Tibial nerve (tissue), 4 donors: ENCODE results near the gene GPX2. TPM values are rescaled to one million over a fixed set of nuclear protein-coding genes. Genes with fewer than 3 reads are reported as not detected.

Source experiments
- DNase-seq, 2 donors: peaks; one replicate each; pipeline ENCODE4 v3.0.0-alpha.2; 2019; ENCODE audit warnings: low spot score in 2 of 2
- H3K27ac ChIP-seq, 4 donors: fragments of 200-600 bp; sonication (generic) in 3 of 4; one replicate each; pipeline ENCODE4 v1.5.1; 2017 to 2019; ENCODE audit warnings: mild to moderate bottlenecking in 1 of 4
- H3K27me3 ChIP-seq, 2 donors: fragments of 200-600 bp; sonication (generic) in 1 of 2; one replicate each; pipeline versions ENCODE4 v1.5.1 to v1.6.0; 2017 to 2019
- H3K36me3 ChIP-seq, 3 donors: fragments of 200-600 bp; sonication (generic); one replicate each; pipeline ENCODE4 v1.5.1; 2018 to 2019
- H3K4me1 ChIP-seq, 4 donors: fragments of 200-600 bp; sonication (generic) in 3 of 4; one replicate each; pipeline ENCODE4 v1.5.1; 2017 to 2019
- H3K4me3 ChIP-seq, 4 donors: fragments of 200-600 bp; sonication (generic) in 3 of 4; one replicate each; pipeline ENCODE4 v1.5.1; 2017 to 2019; ENCODE audit warnings: mild to moderate bottlenecking in 1 of 4, moderate library complexity in 1 of 4
- H3K9me3 ChIP-seq, 4 donors: fragments of 200-600 bp; sonication (generic) in 3 of 4; one replicate each; pipeline ENCODE4 v1.5.1; 2017 to 2019
- EP300 ChIP-seq, 2 donors: sonication (generic); formaldehyde crosslinking; IDR thresholded peaks; one replicate each; pipeline ENCODE4 v1.6.1; 2017; ENCODE audit warnings: antibody characterized with exemption in 2 of 2, mild to moderate bottlenecking in 1 of 2
- POLR2A ChIP-seq, 2 donors: fragments of 450-650 bp; IDR thresholded peaks; one replicate each; pipeline ENCODE4 v1.6.1; 2017; ENCODE audit warnings: antibody characterized with exemption in 2 of 2, mild to moderate bottlenecking in 2 of 2, moderate library complexity in 2 of 2
- WGBS, 2 donors: methylation state at CpG; one replicate each; pipeline ENCODE4 v1.1.5; 2018; 5-methylcytosine and 5-hydroxymethylcytosine counted together
- total RNA-seq, 4 donors: library from RNA; depleted of rRNA; stranded (reverse); fragments of >200 nt; gene quantifications; one replicate each; pipeline ENCODE4 v1.1.0, GENCODE V29; 2016
- TF ChIP-seq, protein P1 (sequence below), 5 experiments: fragments of 200-600 bp in 3 of 5; fragments of 450-650 bp in 2 of 5; sonication (generic) in 3 of 5; IDR thresholded peaks; one replicate each; pipeline ENCODE4 v1.5.1; 2016 to 2019; ENCODE audit warnings: antibody characterized with exemption in 5 of 5, mild to moderate bottlenecking in 3 of 5, moderate library complexity in 2 of 5

Gene GPX2
- total RNA-seq, 4 donors from 2014 or later, result not detected

DNA sequence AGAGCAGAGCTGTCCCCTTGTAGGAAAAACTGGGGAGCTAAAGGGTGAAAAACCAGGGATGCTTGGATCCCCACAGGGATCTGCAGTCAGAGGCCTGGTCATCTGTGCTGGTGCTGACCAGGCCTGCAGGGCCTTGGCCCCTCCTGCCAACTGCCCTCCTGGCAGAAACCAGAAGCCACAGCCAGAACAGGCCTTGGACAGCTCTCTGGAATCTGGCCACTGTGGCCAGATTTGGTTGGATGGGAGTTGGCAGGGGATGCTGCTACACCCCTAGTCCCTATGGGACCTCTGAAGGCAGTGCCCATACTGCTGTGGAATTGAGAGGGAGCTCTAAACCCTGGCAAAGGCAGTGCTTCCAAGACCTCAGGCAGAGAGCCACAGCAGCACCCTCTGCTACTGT is 9.2 kb upstream of the GPX2 start:
- Histone ChIP-seq H3K4me3 (no peak overlapping the region), H3K4me1 (no peaks in the 10 kb centered on the region), H3K27me3 (no peaks in the 10 kb centered on the region), H3K27ac (no peak overlapping the region), H3K36me3 (peaks cover 0 to 69% (median 0%) of the 10 kb centered on the region in 3 donors), H3K9me3 (no peaks in the 10 kb centered on the region)
- TF ChIP-seq POLR2A (IDR thresholded peaks at IDR 0.05) (no peak), EP300 (IDR thresholded peaks at IDR 0.05) (no peak)
- TF ChIP-seq, protein P1, sequence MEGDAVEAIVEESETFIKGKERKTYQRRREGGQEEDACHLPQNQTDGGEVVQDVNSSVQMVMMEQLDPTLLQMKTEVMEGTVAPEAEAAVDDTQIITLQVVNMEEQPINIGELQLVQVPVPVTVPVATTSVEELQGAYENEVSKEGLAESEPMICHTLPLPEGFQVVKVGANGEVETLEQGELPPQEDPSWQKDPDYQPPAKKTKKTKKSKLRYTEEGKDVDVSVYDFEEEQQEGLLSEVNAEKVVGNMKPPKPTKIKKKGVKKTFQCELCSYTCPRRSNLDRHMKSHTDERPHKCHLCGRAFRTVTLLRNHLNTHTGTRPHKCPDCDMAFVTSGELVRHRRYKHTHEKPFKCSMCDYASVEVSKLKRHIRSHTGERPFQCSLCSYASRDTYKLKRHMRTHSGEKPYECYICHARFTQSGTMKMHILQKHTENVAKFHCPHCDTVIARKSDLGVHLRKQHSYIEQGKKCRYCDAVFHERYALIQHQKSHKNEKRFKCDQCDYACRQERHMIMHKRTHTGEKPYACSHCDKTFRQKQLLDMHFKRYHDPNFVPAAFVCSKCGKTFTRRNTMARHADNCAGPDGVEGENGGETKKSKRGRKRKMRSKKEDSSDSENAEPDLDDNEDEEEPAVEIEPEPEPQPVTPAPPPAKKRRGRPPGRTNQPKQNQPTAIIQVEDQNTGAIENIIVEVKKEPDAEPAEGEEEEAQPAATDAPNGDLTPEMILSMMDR (IDR thresholded peaks at IDR 0.05), result no peak
- DNase-seq, result no peak

DNA sequence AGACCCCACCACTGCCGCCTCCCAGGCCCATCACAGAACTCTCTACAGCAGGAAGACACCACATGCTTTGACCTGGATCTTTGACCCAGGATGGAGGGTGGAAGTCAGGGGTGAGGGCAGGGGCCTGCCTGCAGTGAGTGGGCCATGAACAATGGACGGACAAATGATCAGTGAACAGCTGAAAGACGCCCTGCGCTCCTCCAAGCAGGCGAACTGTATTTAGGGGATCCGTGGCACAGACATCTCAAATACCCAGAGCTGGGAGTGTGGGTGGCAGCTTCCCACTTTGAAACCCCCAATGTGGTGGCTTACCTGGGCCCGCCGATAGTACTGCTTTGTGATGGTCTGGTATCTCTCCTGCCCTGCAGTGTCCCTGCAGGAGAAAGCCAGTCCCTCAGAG is 8.7 kb upstream of the GPX2 start:
- Histone ChIP-seq H3K27me3 (no peaks in the 10 kb centered on the region), H3K27ac (no peak overlapping the region), H3K4me3 (no peak overlapping the region), H3K36me3 (peaks cover 0 to 73% (median 0%) of the 10 kb centered on the region in 3 donors), H3K4me1 (no peaks in the 10 kb centered on the region), H3K9me3 (no peaks in the 10 kb centered on the region)
- 89 to 91% methylated on average over 7 to 8 of the region's 8 CpGs for WGBS, 2 donors
- TF ChIP-seq POLR2A (IDR thresholded peaks at IDR 0.05) (no peak), EP300 (IDR thresholded peaks at IDR 0.05) (no peak)
- TF ChIP-seq, protein P1 (IDR thresholded peaks at IDR 0.05), result no peak
- no peak for DNase-seq

DNA sequence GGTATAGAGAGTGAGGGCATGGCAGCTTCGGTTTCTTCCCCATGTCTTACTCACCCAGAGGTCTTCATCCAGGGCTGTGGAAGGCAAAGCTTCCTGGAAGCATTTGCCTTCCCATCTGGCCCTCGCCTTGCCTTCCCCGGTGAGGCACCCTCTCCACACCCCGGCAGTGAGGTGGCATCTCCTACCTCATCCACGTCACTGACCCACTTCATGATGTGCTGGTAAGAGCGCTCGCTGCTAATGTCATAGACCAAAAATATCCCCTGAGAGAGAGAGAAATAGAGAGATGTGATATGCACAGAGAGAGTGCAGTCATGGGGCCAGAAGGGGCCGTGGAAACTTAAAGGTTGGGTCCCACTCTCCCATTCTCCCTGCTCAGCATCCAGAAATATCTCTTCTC is 8.3 kb upstream of the GPX2 start:
- DNase-seq, result no peak
- WGBS, 2 donors, result 93 to 96% methylated on average over 8 of the region's 8 CpGs

DNA sequence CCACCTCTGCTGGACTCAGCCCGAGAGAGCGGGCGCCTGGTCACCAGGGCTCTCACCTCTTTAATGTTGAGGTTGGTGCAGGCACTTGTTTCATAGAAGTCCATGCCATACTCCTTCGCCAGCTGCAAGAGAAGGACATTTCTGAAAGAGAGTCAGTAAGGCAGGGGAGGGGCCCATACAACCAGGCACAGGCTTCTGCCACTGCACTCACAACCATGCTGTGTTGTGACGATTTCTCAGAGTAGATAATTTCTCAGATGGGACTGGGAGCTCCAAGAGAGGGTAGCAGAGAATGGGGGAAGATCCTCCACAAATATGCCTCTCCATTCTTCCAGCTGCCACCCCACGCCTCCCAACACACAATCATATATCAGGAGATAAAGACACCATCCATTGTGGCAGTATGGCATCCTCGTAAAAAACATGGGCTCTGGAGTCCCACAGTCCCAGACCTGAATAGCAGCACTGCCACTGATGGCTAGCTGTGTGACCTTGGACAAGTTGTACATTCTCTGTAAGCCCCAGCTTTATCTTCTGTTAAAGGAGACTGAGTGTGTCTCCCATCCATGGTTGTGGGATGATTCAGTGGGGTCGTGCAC is 6.2 kb upstream of the GPX2 start:
- no peak for TF ChIP-seq EP300 (IDR thresholded peaks at IDR 0.05)
- TF ChIP-seq POLR2A (IDR thresholded peaks at IDR 0.05), result no peak
- TF ChIP-seq, protein P1 (IDR thresholded peaks at IDR 0.05), result no peak
- Histone ChIP-seq H3K27ac (no peak overlapping the region), H3K36me3 (peaks cover 0 to 72% (median 0%) of the 10 kb centered on the region in 3 donors), H3K4me1 (no peaks in the 10 kb centered on the region), H3K9me3 (no peaks in the 10 kb centered on the region), H3K4me3 (no peak overlapping the region), H3K27me3 (no peaks in the 10 kb centered on the region)
- 91 to 95% methylated on average over 8 of the region's 8 CpGs for WGBS, 2 donors
- DNase-seq, result no peak

More for the DNA sequence above, 8.3 kb upstream of the GPX2 start:
- Histone ChIP-seq H3K4me3 (no peak overlapping the region), H3K27ac (no peak overlapping the region), H3K9me3 (no peaks in the 10 kb centered on the region), H3K27me3 (no peaks in the 10 kb centered on the region), H3K36me3 (peaks cover 0 to 77% (median 0%) of the 10 kb centered on the region in 3 donors), H3K4me1 (no peaks in the 10 kb centered on the region)
- TF ChIP-seq, protein P1 (IDR thresholded peaks at IDR 0.05), result no peak
- TF ChIP-seq POLR2A (IDR thresholded peaks at IDR 0.05) (no peak), EP300 (IDR thresholded peaks at IDR 0.05) (no peak)

DNA sequence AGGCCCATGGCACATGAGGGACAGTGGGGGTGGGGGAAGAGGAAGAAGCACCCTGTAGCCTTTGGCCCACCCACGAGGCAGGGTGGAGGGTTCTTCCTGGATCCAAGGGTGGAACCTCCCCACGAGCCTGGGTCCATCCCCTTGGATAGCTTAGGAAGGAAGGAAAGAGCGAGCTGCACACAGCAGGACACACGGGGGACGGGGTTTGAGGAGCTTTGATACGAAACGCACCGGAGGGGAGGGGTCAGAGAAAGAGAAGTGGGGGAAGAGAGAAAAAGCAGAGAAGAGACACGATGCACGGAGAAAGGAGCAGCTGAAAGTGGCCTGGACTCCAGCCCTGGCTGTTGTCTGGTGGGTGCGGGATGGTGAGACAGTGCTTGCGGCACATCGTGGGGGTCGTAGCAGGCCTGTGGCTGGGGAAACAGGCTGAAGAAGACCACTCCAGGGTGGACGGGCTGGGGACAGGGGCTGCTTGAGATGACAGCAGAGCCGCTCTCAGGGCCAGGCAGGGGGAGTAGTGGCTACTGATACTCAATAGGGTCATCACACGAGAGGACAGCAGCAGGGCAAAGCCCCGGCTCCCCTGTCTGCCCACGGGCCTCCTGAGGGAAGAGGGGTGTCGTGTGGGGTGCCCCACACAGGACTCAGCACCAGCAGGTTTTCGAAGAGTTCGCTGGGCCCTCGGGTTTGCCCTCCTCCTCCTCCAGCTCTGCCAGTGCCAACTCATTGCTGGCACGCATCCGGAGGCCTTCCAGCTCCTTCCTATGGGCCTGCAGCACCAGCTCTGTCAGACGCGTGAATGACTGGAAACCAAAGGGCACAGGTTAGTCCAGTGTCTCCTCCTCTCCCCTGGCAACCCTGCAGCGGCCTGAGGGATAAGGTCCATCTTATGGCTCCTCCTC is 5.4 kb upstream of the GPX2 start:
- no peak overlapping the region for H3K27ac ChIP-seq
- H3K36me3 ChIP-seq, result peaks cover 0 to 75% (median 0%) of the 10 kb centered on the region in 3 donors
- TF ChIP-seq, protein P1 (IDR thresholded peaks at IDR 0.05), result no peak
- no peak for TF ChIP-seq POLR2A (IDR thresholded peaks at IDR 0.05)
- TF ChIP-seq EP300 (IDR thresholded peaks at IDR 0.05), result no peak
- H3K4me1 ChIP-seq, result no peaks in the 10 kb centered on the region
- WGBS, 2 donors, result 86% methylated on average over 27 to 28 of the region's 28 CpGs
- no peaks in the 10 kb centered on the region for H3K27me3 ChIP-seq
- no peak overlapping the region for H3K4me3 ChIP-seq
- no peaks in the 10 kb centered on the region for H3K9me3 ChIP-seq
- no peak for DNase-seq
